ENCODE data around the gene MYO9B. TPM values are rescaled to one million over a fixed set of nuclear protein-coding genes. Genes with fewer than 3 reads are reported as not detected.

MYO9B gene
- total RNA-seq, 1 experiment from 2014 or later = 79.4 TPM

GRCh38 chr19:17153996-17154395, 78.4 kb downstream of the MYO9B start:
- intact Hi-C loops (cut with micrococcal nuclease; ENCODE audit: unreplicated experiment) (no loop called here), in situ Hi-C loops (cut with HindIII; ENCODE audit: low pct_unique_long_range_greater_than_20kb, low sequenced_read_pairs) (no loop called here)
- no peak for DNase-seq (ENCODE audit: low read depth, low spot score)
- no TSS peak for BruUV-seq (replicated peaks)
- Histone ChIP-seq H3K4me1 (ENCODE audit: control insufficient read depth, insufficient read depth, low read length) (no peaks in the 10 kb centered on the region), H3K9me3 (ENCODE audit: control insufficient read depth, insufficient read depth, low read depth, low read length) (no peaks in the 10 kb centered on the region), H3K4me3 (ENCODE audit: low read depth in 2 of 2, low read length in 2 of 2) (no peak overlapping the region), H3K27me3 (ENCODE audit: control insufficient read depth, insufficient read depth, low read length) (no peaks in the 10 kb centered on the region), H3K36me3 (ENCODE audit: control insufficient read depth, insufficient read depth, low read length) (peaks cover 4% of the 10 kb centered on the region; the same call in 1 of the 2 replicates), H3K27ac (ENCODE audit: low read length) (no peak overlapping the region)
- POLR2A ChIA-PET = no interaction called here
- no peak for TF ChIP-seq SIN3A (IDR thresholded peaks at IDR 0.05; ENCODE audit: borderline replicate concordance, insufficient read depth, low read depth, low read length)
- no peak for TF ChIP-seq TCF7L2 (IDR thresholded peaks at IDR 0.05; ENCODE audit: low read depth, low read length)
- TF ChIP-seq POLR2AphosphoS5 (IDR thresholded peaks at IDR 0.05; ENCODE audit: low read depth, low read length) = no peak
- no peak for TF ChIP-seq CTCF (IDR thresholded peaks at IDR 0.05)
- TF ChIP-seq REST (IDR thresholded peaks at IDR 0.05; ENCODE audit: insufficient read depth in 1 of 2, low read depth in 2 of 2, low read length in 1 of 2) = no peak
- CTCF ChIA-PET = no interaction called here
- ATAC-seq = no peak

GRCh38 chr19:17155251-17155650, 79.7 kb downstream of the MYO9B start:
- POLR2A ChIA-PET = no interaction called here
- H3K9me3 ChIP-seq (ENCODE audit: control insufficient read depth, insufficient read depth, low read depth, low read length) = no peaks in the 10 kb centered on the region
- no peaks in the 10 kb centered on the region for H3K27me3 ChIP-seq (ENCODE audit: control insufficient read depth, insufficient read depth, low read length)
- ATAC-seq (no peak), DNase-seq (ENCODE audit: low read depth, low spot score) (no peak)
- CTCF ChIA-PET = no interaction called here
- BruUV-seq (replicated peaks) = no TSS peak
- TF ChIP-seq TCF7L2 (IDR thresholded peaks at IDR 0.05; ENCODE audit: low read depth, low read length) (no peak), CTCF (IDR thresholded peaks at IDR 0.05) (no peak), REST (IDR thresholded peaks at IDR 0.05; ENCODE audit: insufficient read depth in 1 of 2, low read depth in 2 of 2, low read length in 1 of 2) (no peak), SIN3A (IDR thresholded peaks at IDR 0.05; ENCODE audit: borderline replicate concordance, insufficient read depth, low read depth, low read length) (no peak), POLR2AphosphoS5 (IDR thresholded peaks at IDR 0.05; ENCODE audit: low read depth, low read length) (no peak)
- peaks cover 4% of the 10 kb centered on the region; the same call in 1 of the 2 replicates for H3K36me3 ChIP-seq (ENCODE audit: control insufficient read depth, insufficient read depth, low read length)
- in situ Hi-C loops (cut with HindIII; ENCODE audit: low pct_unique_long_range_greater_than_20kb, low sequenced_read_pairs) (no loop called here), intact Hi-C loops (cut with micrococcal nuclease; ENCODE audit: unreplicated experiment) (no loop called here)
- H3K27ac ChIP-seq (ENCODE audit: low read length) = no peak overlapping the region
- no peak overlapping the region for H3K4me3 ChIP-seq (ENCODE audit: low read depth in 2 of 2, low read length in 2 of 2)
- H3K4me1 ChIP-seq (ENCODE audit: control insufficient read depth, insufficient read depth, low read length) = no peaks in the 10 kb centered on the region

All from Panc1 (cell line).